Erythroblast (primary cell): ENCODE results near the gene CEMIP.

Experiments
- GATA1 ChIP-seq: IDR thresholded peaks from 2 replicates; pipeline ENCODE4 v1.6.1; 2011; ENCODE audit warnings: low read depth, mild to moderate bottlenecking, control low read depth, low read length, moderate library complexity
- POLR2A ChIP-seq: IDR thresholded peaks from 2 replicates; pipeline ENCODE4 v1.6.1; 2011; ENCODE audit warnings: mild to moderate bottlenecking, low read length

- TF ChIP-seq POLR2A, result no peak
- TF ChIP-seq GATA1, result no peak
These were observed 161.7 kb downstream of the CEMIP start for GRCh38 chr15:80940851-80941250.
